IMR-90 (cell line): ENCODE measurements around the gene ADARB2. TPM values are rescaled to one million over a fixed set of nuclear protein-coding genes. Genes with fewer than 3 reads are reported as not detected.

Experiments
- ATAC-seq: fragments of 200-7000 bp; cut with Tn5 transposase; 2 replicates; pipeline ENCODE4 v1.9.1; 2020; ENCODE audit warnings: low read depth, mild to moderate bottlenecking, moderate library complexity
- BruUV-seq: library from RNA; stranded (reverse); fragments of 400-500 nt; replicated peaks from 2 replicates; lab custom pipeline; 2021; lab: Mats Ljungman, UMichigan
- CTCF ChIA-PET: fragments of 300-600 bp; formaldehyde crosslinking; extraction: SDS; loops from one replicate; lab custom pipeline; 2021; ENCODE audit warnings: antibody characterized with exemption; lab: Yijun Ruan, JAX
- POLR2A ChIA-PET: fragments of 300-600 bp; sonication (Branson Sonifier 250); formaldehyde crosslinking; loops from one replicate; lab custom pipeline; 2022; ENCODE audit warnings: antibody characterized with exemption; ENCODE audit not compliant: unreplicated experiment; lab: Charles Lee
- DNase-seq: peaks from one replicate; pipeline ENCODE4 v3.0.0; 2013
- H2AFZ ChIP-seq: replicated peaks from 2 replicates; pipeline ENCODE3; 2013; ENCODE audit warnings: low read length, mild to moderate bottlenecking; ENCODE audit not compliant: poor library complexity
- H2AK5ac ChIP-seq: 2 replicates; pipeline ENCODE4 v1.6.1; 2013; ENCODE audit warnings: low read depth, low read length, inconsistent platforms
- H2AK9ac ChIP-seq: replicated peaks from 2 replicates; pipeline ENCODE3; 2013; ENCODE audit warnings: mild to moderate bottlenecking, low read depth, low read length, moderate library complexity; ENCODE audit not compliant: poor library complexity
- H2BK120ac ChIP-seq: 2 replicates; pipeline ENCODE4 v1.6.1; 2013; ENCODE audit warnings: low read depth, low read length, inconsistent platforms
- H2BK15ac ChIP-seq: 3 replicates; pipeline ENCODE4 v1.6.1; 2013; ENCODE audit warnings: low read depth, low read length, inconsistent platforms
- H2BK20ac ChIP-seq: 2 replicates; pipeline ENCODE4 v1.6.1; 2013; ENCODE audit warnings: low read depth, mild to moderate bottlenecking, inconsistent platforms, low read length, moderate library complexity
- H2BK5ac ChIP-seq: 2 replicates; pipeline ENCODE4 v1.6.1; 2013; ENCODE audit warnings: mild to moderate bottlenecking, low read depth, low read length, inconsistent platforms; ENCODE audit not compliant: poor library complexity, severe bottlenecking
- H3K14ac ChIP-seq: replicated peaks from 2 replicates; pipeline ENCODE4 v1.6.1; 2013; ENCODE audit warnings: low read depth, low read length, inconsistent platforms
- H3K18ac ChIP-seq: 2 replicates; pipeline ENCODE4 v1.6.1; 2013; ENCODE audit warnings: low read depth, low read length, control low read depth
- H3K23ac ChIP-seq: 2 replicates; pipeline ENCODE4 v1.6.1; 2013; ENCODE audit warnings: low read depth, low read length, inconsistent platforms
- H3K27ac ChIP-seq: 2 replicates; pipeline ENCODE4 v1.5.1; 2013; ENCODE audit warnings: mild to moderate bottlenecking, control low read depth, low read length; ENCODE audit not compliant: insufficient read depth
- H3K27me3 ChIP-seq: 2 replicates; pipeline ENCODE4 v1.6.1; 2013; ENCODE audit warnings: low read length; ENCODE audit not compliant: control insufficient read depth, insufficient read depth
- H3K36me3 ChIP-seq: 2 replicates; pipeline ENCODE4 v1.6.1; 2013; ENCODE audit warnings: low read length, mixed read lengths; ENCODE audit not compliant: control insufficient read depth, insufficient read depth
- H3K4ac ChIP-seq: 2 replicates; pipeline ENCODE4 v1.6.1; 2013; ENCODE audit warnings: low read depth, low read length, inconsistent platforms
- H3K4me1 ChIP-seq: 2 replicates; pipeline ENCODE4 v1.6.1; 2013; ENCODE audit warnings: low read length, mixed read lengths; ENCODE audit not compliant: control insufficient read depth, insufficient read depth
- H3K4me2 ChIP-seq: 2 replicates; pipeline ENCODE4 v1.6.1; 2013; ENCODE audit warnings: low read depth, mild to moderate bottlenecking, control low read depth, low read length, moderate library complexity
- H3K4me3 ChIP-seq: 2 replicates; pipeline ENCODE4 v1.5.1; 2013; ENCODE audit warnings: low read depth, mild to moderate bottlenecking, control low read depth, low read length, moderate library complexity; ENCODE audit not compliant: insufficient read depth
- H3K56ac ChIP-seq: 2 replicates; pipeline ENCODE4 v1.6.1; 2013; ENCODE audit warnings: low read length, inconsistent platforms; ENCODE audit not compliant: insufficient read depth; ENCODE audit errors: extremely low read depth
- H3K79me1 ChIP-seq, 2 experiments: 2 replicates each; pipeline ENCODE4 v1.6.1; 2013; ENCODE audit warnings: low read length in 2 of 2, inconsistent platforms in 1 of 2, low read depth in 1 of 2
- H3K9ac ChIP-seq: 2 replicates; pipeline ENCODE4 v1.6.1; 2013; ENCODE audit warnings: low read depth, low read length, control low read depth
- H3K9me1 ChIP-seq: 2 replicates; pipeline ENCODE4 v1.6.1; 2013; ENCODE audit warnings: low read length, inconsistent platforms; ENCODE audit not compliant: insufficient read depth
- H3K9me3 ChIP-seq: 2 replicates; pipeline ENCODE4 v1.6.1; 2013; ENCODE audit warnings: low read length; ENCODE audit not compliant: control insufficient read depth, insufficient read depth
- H4K20me1 ChIP-seq: 2 replicates; pipeline ENCODE4 v1.6.1; 2013; ENCODE audit warnings: low read length, inconsistent platforms; ENCODE audit not compliant: insufficient read depth
- H4K5ac ChIP-seq: 2 replicates; pipeline ENCODE4 v1.6.1; 2013; ENCODE audit warnings: mild to moderate bottlenecking, low read depth, low read length, control low read depth
- H4K8ac ChIP-seq, 2 experiments: 2 replicates each; pipeline ENCODE4 v1.6.1; 2013; ENCODE audit warnings: low read depth in 2 of 2, low read length in 2 of 2, control low read depth in 1 of 2, inconsistent platforms in 1 of 2
- H4K91ac ChIP-seq: 2 replicates; pipeline ENCODE4 v1.6.1; 2013; ENCODE audit warnings: low read depth, low read length, inconsistent platforms; ENCODE audit not compliant: insufficient read depth
- BHLHE40 ChIP-seq: fragments of 150-350 bp; IDR thresholded peaks from 2 replicates; pipeline ENCODE4 v1.6.1; 2016; ENCODE audit warnings: mild to moderate bottlenecking, low read depth, low read length
- CEBPB ChIP-seq: IDR thresholded peaks from 2 replicates; pipeline ENCODE4 v1.6.1; 2012; ENCODE audit warnings: low read depth, low read length, improper control_type of control experiment
- CTCF ChIP-seq: conservative IDR thresholded peaks from 2 replicates; pipeline ENCODE4 v1.5.1; 2012; ENCODE audit warnings: mild to moderate bottlenecking, low read depth, low read length, improper control_type of control experiment
- FOS ChIP-seq: fragments of 150-350 bp; IDR thresholded peaks from 2 replicates; pipeline ENCODE4 v1.6.1; 2016; ENCODE audit warnings: low read depth, low read length
- MAFK ChIP-seq: IDR thresholded peaks from 2 replicates; pipeline ENCODE4 v1.6.1; 2012; ENCODE audit warnings: low read depth, low read length, improper control_type of control experiment
- MAZ ChIP-seq: IDR thresholded peaks from 2 replicates; pipeline ENCODE4 v1.6.1; 2012; ENCODE audit warnings: low read depth, mild to moderate bottlenecking, low read length, improper control_type of control experiment, moderate library complexity, borderline replicate concordance
- MXI1 ChIP-seq: IDR thresholded peaks from 2 replicates; pipeline ENCODE4 v1.6.1; 2012; ENCODE audit warnings: low read depth, mild to moderate bottlenecking, low read length, moderate library complexity, borderline replicate concordance
- NFE2L2 ChIP-seq: fragments of 150-350 bp; IDR thresholded peaks from 2 replicates; pipeline ENCODE4 v1.6.1; 2016; ENCODE audit warnings: low read depth, mild to moderate bottlenecking, low read length
- POLR2A ChIP-seq: IDR thresholded peaks from 2 replicates; pipeline ENCODE4 v1.6.1; 2012; ENCODE audit warnings: mild to moderate bottlenecking, low read depth, low read length
- RAD21 ChIP-seq: IDR thresholded peaks from 2 replicates; pipeline ENCODE4 v1.6.1; 2012; ENCODE audit warnings: low read length, improper control_type of control experiment
- RCOR1 ChIP-seq: IDR thresholded peaks from 2 replicates; pipeline ENCODE4 v1.6.1; 2012; ENCODE audit warnings: mild to moderate bottlenecking, low read length, improper control_type of control experiment; ENCODE audit not compliant: insufficient replicate concordance
- RFX5 ChIP-seq: IDR thresholded peaks from 2 replicates; pipeline ENCODE4 v1.8.0; 2012; ENCODE audit warnings: low read depth, mild to moderate bottlenecking, low read length, moderate library complexity
- SMC3 ChIP-seq: fragments of 150-350 bp; IDR thresholded peaks from 2 replicates; pipeline ENCODE4 v1.6.1; 2016; ENCODE audit warnings: low read depth, mild to moderate bottlenecking, antibody characterized with exemption, low read length, moderate library complexity
- USF2 ChIP-seq: fragments of 150-350 bp; IDR thresholded peaks from 2 replicates; pipeline ENCODE4 v1.6.1; 2017; ENCODE audit warnings: mild to moderate bottlenecking, antibody characterized with exemption, low read length, low read depth
- WGBS, 2 experiments: methylation state at CpG; one replicate each; pipeline versions ENCODE4 v1.1.5 to v1.1.7; 2013; ENCODE audit warnings: missing lambda C conversion rate in 2 of 2; ENCODE audit not compliant: insufficient read length in 1 of 2; ENCODE audit errors: extremely low coverage in 2 of 2; 5-methylcytosine and 5-hydroxymethylcytosine counted together
- dilution Hi-C: fragments of 300-500 bp; cut with HindIII; formaldehyde crosslinking; loops from one replicate; pipeline ENCODE4 v1.14.3; 2018; ENCODE audit warnings: low sequenced_read_pairs; ENCODE audit not compliant: unreplicated experiment
- in situ Hi-C: fragments of 300-500 bp; cut with MboI; formaldehyde crosslinking; loops from 3 replicates; pipeline ENCODE4 v1.14.3; 2019; ENCODE audit warnings: low sequenced_read_pairs, inconsistent platforms, mixed read lengths
- intact Hi-C: fragments of 100-400 bp; cut with micrococcal nuclease; formaldehyde crosslinking; loops from 2 replicates; pipeline ENCODE4 v1.10.0; 2022
- polyA plus RNA-seq, 3 experiments: library from polyadenylated mRNA; depleted of rRNA; stranded (reverse); fragments of >200 nt; gene quantifications; 2 replicates each; pipeline ENCODE4 v1.2.3, GENCODE V29; 2012; ENCODE audit warnings: low replicate concordance in 1 of 3
- total RNA-seq: library from RNA; depleted of rRNA; stranded (reverse); fragments of >200 nt; gene quantifications from 2 replicates; pipeline ENCODE4 v1.2.3, GENCODE V29; 2012

ADARB2 gene
- total and polyA plus RNA-seq, 2 of the 4 experiments (the other 2 are of a cell fraction) = not detected

GRCh38 chr10:1197384-1197783 lies 539.9 kb downstream of the ADARB2 start:
- no CpG with 5 or more reads among the region's 6 CpGs for WGBS, 2 experiments
- Histone ChIP-seq H3K4me3 (no peak overlapping the region), H4K20me1 (no peaks in the 10 kb centered on the region), H2BK15ac (no peak overlapping the region), H3K9ac (no peak overlapping the region), H3K4me2 (no peak overlapping the region), H4K91ac (no peak overlapping the region), H3K9me3 (no peaks in the 10 kb centered on the region), H3K27ac (no peak overlapping the region), H3K79me1 (no peaks in the 10 kb centered on the region), H3K56ac (no peak overlapping the region), H3K27me3 (no peaks in the 10 kb centered on the region), H3K4me1 (no peaks in the 10 kb centered on the region), H4K5ac (no peak overlapping the region), H3K18ac (no peak overlapping the region), H3K4ac (no peak overlapping the region), H3K23ac (no peak overlapping the region), H2BK20ac (no peak overlapping the region), H2AK5ac (no peak overlapping the region), H2BK120ac (no peak overlapping the region), H3K9me1 (no peaks in the 10 kb centered on the region), H3K36me3 (no peaks in the 10 kb centered on the region), H4K8ac (no peak overlapping the region), H2AFZ (no peak overlapping the region), H3K14ac (no peak overlapping the region), H2BK5ac (no peak overlapping the region), H2AK9ac (no peak overlapping the region)
- in situ Hi-C loops (no loop called here), intact Hi-C loops (no loop called here), dilution Hi-C loops (no loop called here)
- BruUV-seq = no TSS peak
- DNase-seq (no peak), ATAC-seq (no peak)
- ChIA-PET POLR2A (no interaction called here), CTCF (no interaction called here)
- TF ChIP-seq POLR2A (no peak), SMC3 (no peak), RFX5 (no peak), RAD21 (no peak), MAZ (no peak), USF2 (no peak), NFE2L2 (no peak), CEBPB (no peak), MXI1 (no peak), BHLHE40 (no peak), MAFK (no peak), CTCF (no peak), RCOR1 (no peak), FOS (no peak)
